HCT116 (cell line): ENCODE measurements around the gene AKT3.

ENCODE experiments used
- ATF3 ChIP-seq: IDR thresholded peaks from 2 replicates; pipeline ENCODE4 v1.6.1; 2012
- CTCF ChIP-seq, 3 experiments: fragments of 200-600 bp in 1 of 3; sonication (generic) in 1 of 3; IDR thresholded peaks in 2 of 3; conservative IDR thresholded peaks in 1 of 3; 2 replicates each; pipeline ENCODE4 v1.5.1; 2012 to 2017; ENCODE audit warnings: low read depth in 2 of 3, low read length in 2 of 3, antibody characterized with exemption in 1 of 3, borderline replicate concordance in 1 of 3, control low read depth in 1 of 3, mild to moderate bottlenecking in 1 of 3, mixed read lengths in 1 of 3, mixed run types in 1 of 3, moderate library complexity in 1 of 3; ENCODE audit not compliant: insufficient read depth in 1 of 3
- EZH2phosphoT487 ChIP-seq: fragments of 200-600 bp; IDR thresholded peaks from 2 replicates; pipeline ENCODE4 v1.6.1; 2018; ENCODE audit warnings: antibody characterized with exemption, borderline replicate concordance
- JUND ChIP-seq: IDR thresholded peaks from 2 replicates; pipeline ENCODE4 v1.6.1; 2012
- POLR2AphosphoS5 ChIP-seq: IDR thresholded peaks from 2 replicates; pipeline ENCODE4 v1.6.1; 2011; ENCODE audit warnings: mild to moderate bottlenecking, low read depth, low read length, moderate library complexity
- REST ChIP-seq: IDR thresholded peaks from 2 replicates; pipeline ENCODE4 v1.6.1; 2012; ENCODE audit warnings: low read depth
- SRF ChIP-seq: IDR thresholded peaks from 2 replicates; pipeline ENCODE4 v1.6.1; 2012; ENCODE audit warnings: low read depth
- TCF7L2 ChIP-seq: IDR thresholded peaks from 2 replicates; pipeline ENCODE4 v1.7.0; 2011; ENCODE audit warnings: borderline replicate concordance, inconsistent platforms; ENCODE audit not compliant: insufficient read depth, insufficient read length; ENCODE audit errors: extremely low read depth
- YY1 ChIP-seq: IDR thresholded peaks from 2 replicates; pipeline ENCODE4 v1.6.1; 2011; ENCODE audit warnings: low read length, low read depth, moderate library complexity, mild to moderate bottlenecking; ENCODE audit not compliant: insufficient replicate concordance; ENCODE audit errors: extremely low read depth

GRCh38 chr1:243454328-243454997 is 395.6 kb downstream of the AKT3 start:
- TF ChIP-seq YY1 (no peak), JUND (no peak), SRF (no peak), ATF3 (no peak), CTCF (IDR thresholded peaks at IDR 0.05 in 2 of 3, conservative IDR thresholded peaks at IDR 0.05 in 1 of 3; ENCODE audit: borderline replicate concordance in 1 of 3, insufficient read depth in 1 of 3, low read depth in 2 of 3, low read length in 2 of 3) (no peak), REST (no peak), EZH2phosphoT487 (no peak), TCF7L2 (no peak), POLR2AphosphoS5 (no peak)
